Measurements from ENCODE around the gene ZACN. TPM values are rescaled to one million over a fixed set of nuclear protein-coding genes. Genes with fewer than 3 reads are reported as not detected.
"Not testable (repeated sequence)": the region's sequence is repeated elsewhere in the genome, so short reads cannot be mapped to it uniquely, and the experiment has no call there.

The ZACN gene
- total RNA-seq, 2 experiments from 2014 or later, result 0.76 to 1.2 TPM

DNA sequence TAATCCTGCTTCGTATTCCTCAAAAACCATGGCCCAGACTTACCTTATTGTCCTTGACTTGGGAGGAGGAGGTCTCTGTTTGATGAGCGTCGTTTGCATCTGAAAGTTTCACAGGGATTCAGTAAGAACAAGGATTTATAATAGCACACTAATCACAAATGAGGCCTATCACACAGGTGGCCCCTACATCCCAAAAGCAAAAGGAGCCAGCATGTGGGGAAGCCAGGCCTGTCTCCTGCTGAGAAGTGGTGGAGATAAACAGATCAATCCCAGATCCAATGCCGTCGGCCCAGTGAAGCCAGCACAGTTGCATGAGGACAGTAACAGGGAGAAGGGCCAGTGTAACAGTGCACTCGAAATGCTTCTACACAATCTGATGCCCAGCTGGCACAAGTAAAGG, 38.6 kb upstream of the ZACN start:
- H4K20me1 ChIP-seq (ENCODE audit: insufficient read depth, low read length), result no peaks in the 10 kb centered on the region
- no peak overlapping the region for H3K4me2 ChIP-seq (ENCODE audit: low read length)
- POLR2A ChIA-PET, result no interaction called here
- no peaks in the 10 kb centered on the region for H3K9me2 ChIP-seq (ENCODE audit: insufficient read depth, low read length)
- H3K27ac ChIP-seq (ENCODE audit: low read depth, low read length, poor library complexity, severe bottlenecking), result no peak overlapping the region
- CTCF ChIA-PET (ENCODE audit: unreplicated experiment), result no interaction called here
- peaks cover 82% of the 10 kb centered on the region for H3K36me3 ChIP-seq (ENCODE audit: insufficient read depth, low read length)
- H2AFZ ChIP-seq (ENCODE audit: low read length), result no peak overlapping the region
- no peaks in the 10 kb centered on the region for H3K9me3 ChIP-seq (ENCODE audit: low read length)
- no peaks in the 10 kb centered on the region for H3K4me1 ChIP-seq (ENCODE audit: insufficient read depth, low read length, poor library complexity, severe bottlenecking)
- intact Hi-C loops (cut with micrococcal nuclease; ENCODE audit: unreplicated experiment), result no loop called here
- H3K79me2 ChIP-seq (ENCODE audit: insufficient read depth, low read depth, low read length), result no peaks in the 10 kb centered on the region
- no peak for DNase-seq (ENCODE audit: low spot score)
- BruUV-seq (replicated peaks), result no TSS peak
- no peak overlapping the region for H3K4me3 ChIP-seq (ENCODE audit: low read depth, low read length, poor library complexity, severe bottlenecking)
- no peak for TF ChIP-seq EZH2phosphoT487 (IDR thresholded peaks at IDR 0.05; ENCODE audit: borderline replicate concordance, low read depth, low read length)
- TF ChIP-seq, protein P1, sequence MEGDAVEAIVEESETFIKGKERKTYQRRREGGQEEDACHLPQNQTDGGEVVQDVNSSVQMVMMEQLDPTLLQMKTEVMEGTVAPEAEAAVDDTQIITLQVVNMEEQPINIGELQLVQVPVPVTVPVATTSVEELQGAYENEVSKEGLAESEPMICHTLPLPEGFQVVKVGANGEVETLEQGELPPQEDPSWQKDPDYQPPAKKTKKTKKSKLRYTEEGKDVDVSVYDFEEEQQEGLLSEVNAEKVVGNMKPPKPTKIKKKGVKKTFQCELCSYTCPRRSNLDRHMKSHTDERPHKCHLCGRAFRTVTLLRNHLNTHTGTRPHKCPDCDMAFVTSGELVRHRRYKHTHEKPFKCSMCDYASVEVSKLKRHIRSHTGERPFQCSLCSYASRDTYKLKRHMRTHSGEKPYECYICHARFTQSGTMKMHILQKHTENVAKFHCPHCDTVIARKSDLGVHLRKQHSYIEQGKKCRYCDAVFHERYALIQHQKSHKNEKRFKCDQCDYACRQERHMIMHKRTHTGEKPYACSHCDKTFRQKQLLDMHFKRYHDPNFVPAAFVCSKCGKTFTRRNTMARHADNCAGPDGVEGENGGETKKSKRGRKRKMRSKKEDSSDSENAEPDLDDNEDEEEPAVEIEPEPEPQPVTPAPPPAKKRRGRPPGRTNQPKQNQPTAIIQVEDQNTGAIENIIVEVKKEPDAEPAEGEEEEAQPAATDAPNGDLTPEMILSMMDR (conservative IDR thresholded peaks at IDR 0.05; ENCODE audit: low read length), result no peak

- H2AFZ ChIP-seq (ENCODE audit: low read length); H3K79me2 ChIP-seq (ENCODE audit: insufficient read depth, low read depth, low read length); POLR2A ChIA-PET; intact Hi-C loops (cut with micrococcal nuclease; ENCODE audit: unreplicated experiment); H3K9me2 ChIP-seq (ENCODE audit: insufficient read depth, low read length); H3K27ac ChIP-seq (ENCODE audit: low read depth, low read length, poor library complexity, severe bottlenecking); H3K4me3 ChIP-seq (ENCODE audit: low read depth, low read length, poor library complexity, severe bottlenecking); DNase-seq (ENCODE audit: low spot score); H3K9me3 ChIP-seq (ENCODE audit: low read length); H3K4me2 ChIP-seq (ENCODE audit: low read length); CTCF ChIA-PET (ENCODE audit: unreplicated experiment); H4K20me1 ChIP-seq (ENCODE audit: insufficient read depth, low read length); BruUV-seq (replicated peaks): not testable (repeated sequence)
- peaks cover 98% of the 10 kb centered on the region for H3K36me3 ChIP-seq (ENCODE audit: insufficient read depth, low read length)
- peaks cover 11% of the 10 kb centered on the region for H3K4me1 ChIP-seq (ENCODE audit: insufficient read depth, low read length, poor library complexity, severe bottlenecking)
These were observed 36.1 kb upstream of the ZACN start for GRCh38 chr17:76042868-76043267.

- DNase-seq (ENCODE audit: low spot score); BruUV-seq (replicated peaks); H4K20me1 ChIP-seq (ENCODE audit: insufficient read depth, low read length); POLR2A ChIA-PET; CTCF ChIA-PET (ENCODE audit: unreplicated experiment); H3K27ac ChIP-seq (ENCODE audit: low read depth, low read length, poor library complexity, severe bottlenecking); H3K79me2 ChIP-seq (ENCODE audit: insufficient read depth, low read depth, low read length); H3K4me3 ChIP-seq (ENCODE audit: low read depth, low read length, poor library complexity, severe bottlenecking); H2AFZ ChIP-seq (ENCODE audit: low read length); intact Hi-C loops (cut with micrococcal nuclease; ENCODE audit: unreplicated experiment); H3K9me3 ChIP-seq (ENCODE audit: low read length); H3K9me2 ChIP-seq (ENCODE audit: insufficient read depth, low read length); H3K4me2 ChIP-seq (ENCODE audit: low read length): not testable (repeated sequence)
- Histone ChIP-seq H3K36me3 (ENCODE audit: insufficient read depth, low read length) (peaks cover 98% of the 10 kb centered on the region), H3K4me1 (ENCODE audit: insufficient read depth, low read length, poor library complexity, severe bottlenecking) (peaks cover 28% of the 10 kb centered on the region)
These were observed 34.4 kb upstream of the ZACN start for GRCh38 chr17:76044475-76045007.

- ChIA-PET POLR2A (interaction anchor here (0.6 to 1.5 kb wide), 5 partner anchors 13 to 531 kb away, joined by 3 to 9 read pairs (median 3); partner anchors contain the start of gene FOXJ1), CTCF (ENCODE audit: unreplicated experiment) (interaction anchor here (0.6 to 1.9 kb wide), 2 partner anchors 13 to 310 kb away, joined by 3 to 8 read pairs; no protein-coding TSS in a partner anchor)
- H3K4me3 ChIP-seq (ENCODE audit: low read depth, low read length, poor library complexity, severe bottlenecking), result no peak overlapping the region
- no peaks in the 10 kb centered on the region for H3K9me2 ChIP-seq (ENCODE audit: insufficient read depth, low read length)
- no peaks in the 10 kb centered on the region for H4K20me1 ChIP-seq (ENCODE audit: insufficient read depth, low read length)
- peaks cover 98% of the 10 kb centered on the region for H3K36me3 ChIP-seq (ENCODE audit: insufficient read depth, low read length)
- TF ChIP-seq, protein P1 (conservative IDR thresholded peaks at IDR 0.05; ENCODE audit: low read length), result no peak
- no peak for TF ChIP-seq EZH2phosphoT487 (IDR thresholded peaks at IDR 0.05; ENCODE audit: borderline replicate concordance, low read depth, low read length)
- intact Hi-C loops (cut with micrococcal nuclease; ENCODE audit: unreplicated experiment), result no loop called here
- peaks cover 3% of the 10 kb centered on the region; the same call in 1 of the 2 replicates for H3K79me2 ChIP-seq (ENCODE audit: insufficient read depth, low read depth, low read length)
- no peak for DNase-seq (ENCODE audit: low spot score)
- no peak overlapping the region for H3K27ac ChIP-seq (ENCODE audit: low read depth, low read length, poor library complexity, severe bottlenecking)
- H3K4me2 ChIP-seq (ENCODE audit: low read length), result no peak overlapping the region
- H3K9me3 ChIP-seq (ENCODE audit: low read length), result no peaks in the 10 kb centered on the region
- H3K4me1 ChIP-seq (ENCODE audit: insufficient read depth, low read length, poor library complexity, severe bottlenecking), result peaks cover 36% of the 10 kb centered on the region
- no TSS peak for BruUV-seq (replicated peaks)
- no peak overlapping the region for H2AFZ ChIP-seq (ENCODE audit: low read length)
These were observed 32.9 kb upstream of the ZACN start for GRCh38 chr17:76046064-76046463.

Data from OCI-LY7 (cell line).